Muscle layer of colon (tissue), 2 donors: Measurements from ENCODE around the gene RAB8B.

Source experiments
- H3K27ac ChIP-seq: one replicate; pipeline ENCODE4 v1.7.0; 2013; ENCODE audit warnings: low read depth, mild to moderate bottlenecking, low read length, moderate library complexity
- H3K27me3 ChIP-seq, 2 donors: one replicate each; pipeline ENCODE4 v1.7.0; 2013; ENCODE audit warnings: low read length in 2 of 2, mild to moderate bottlenecking in 2 of 2; ENCODE audit not compliant: insufficient read depth in 2 of 2, control insufficient read depth in 1 of 2
- H3K36me3 ChIP-seq: one replicate; pipeline ENCODE4 v1.7.0; 2013; ENCODE audit warnings: mild to moderate bottlenecking, low read length; ENCODE audit not compliant: insufficient read depth
- H3K4me1 ChIP-seq: one replicate; pipeline ENCODE4 v1.7.0; 2013; ENCODE audit warnings: mild to moderate bottlenecking, low read length; ENCODE audit not compliant: insufficient read depth
- H3K4me3 ChIP-seq, 2 donors: one replicate each; pipeline ENCODE4 v1.7.0; 2013; ENCODE audit warnings: low read length in 2 of 2, low read depth in 1 of 2, mild to moderate bottlenecking in 1 of 2, moderate library complexity in 1 of 2
- H3K9ac ChIP-seq: one replicate; pipeline ENCODE4 v1.7.0; 2013; ENCODE audit warnings: low read length
- H3K9me3 ChIP-seq: one replicate; pipeline ENCODE4 v1.7.0; 2013; ENCODE audit warnings: mild to moderate bottlenecking, low read length
- donor health status: abdominal sarcoma.
- donor health status: Adenocarcinoma of cecum.

Gene RAB8B

DNA sequence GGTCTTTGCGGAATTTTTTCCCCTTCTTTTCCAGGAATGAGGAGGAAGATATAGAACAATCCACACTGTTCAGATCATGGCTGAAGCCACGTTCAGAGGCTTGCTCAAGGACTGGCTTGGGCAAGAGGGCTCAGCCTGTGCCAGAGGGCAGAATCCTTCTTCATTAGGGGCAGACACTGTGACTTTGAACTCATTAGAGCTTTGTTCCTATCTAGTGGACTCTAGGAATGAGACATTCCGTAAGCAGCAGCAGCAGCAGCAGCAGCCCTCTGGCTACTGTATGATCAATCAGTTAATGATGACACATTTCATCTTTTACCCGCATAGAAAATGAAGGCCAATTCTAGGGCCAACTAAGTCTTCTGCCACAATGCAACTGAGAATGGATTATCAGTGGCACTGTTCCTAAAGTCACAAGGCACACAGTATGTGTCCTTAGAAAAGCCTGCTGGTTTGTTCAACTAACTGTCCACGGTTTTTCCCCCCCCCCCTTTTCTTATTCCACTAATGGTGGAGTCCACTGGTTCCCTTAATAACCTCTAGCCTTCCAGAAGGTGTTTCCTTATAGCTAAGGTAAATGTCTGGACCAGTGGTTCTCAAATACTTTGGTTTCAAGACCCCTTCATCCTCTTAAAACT lies 1.7 kb upstream of the RAB8B start:
- Histone ChIP-seq H3K9ac (no peak overlapping the region), H3K9me3 (no peaks in the 10 kb centered on the region), H3K36me3 (no peaks in the 10 kb centered on the region), H3K27ac (no peak overlapping the region), H3K4me3 (no peak overlapping the region), H3K4me1 (peaks cover 7% of the 10 kb centered on the region), H3K27me3 (no peaks in the 10 kb centered on the region)

GRCh38 chr15:63188247-63188925 lies 1.0 kb upstream of the RAB8B start:
- H3K9ac ChIP-seq: peak overlapping the region; percentile 58
- peaks cover 7% of the 10 kb centered on the region for H3K4me1 ChIP-seq
- H3K4me3 ChIP-seq: peak overlapping the region; percentile 80 to 86
- H3K27me3 ChIP-seq: no peaks in the 10 kb centered on the region
- H3K36me3 ChIP-seq: no peaks in the 10 kb centered on the region
- H3K27ac ChIP-seq: peak overlapping the region; percentile 94
- H3K9me3 ChIP-seq: no peaks in the 10 kb centered on the region

- Histone ChIP-seq H3K4me3 (peak overlapping the region; percentile 87 to 97), H3K9me3 (no peaks in the 10 kb centered on the region), H3K9ac (peak overlapping the region; percentile 83), H3K36me3 (no peaks in the 10 kb centered on the region), H3K4me1 (peaks cover 22% of the 10 kb centered on the region), H3K27me3 (no peaks in the 10 kb centered on the region), H3K27ac (peak overlapping the region; percentile 94)
Measured at GRCh38 chr15:63189941-63190768, 749 bp downstream of the RAB8B start.

DNA sequence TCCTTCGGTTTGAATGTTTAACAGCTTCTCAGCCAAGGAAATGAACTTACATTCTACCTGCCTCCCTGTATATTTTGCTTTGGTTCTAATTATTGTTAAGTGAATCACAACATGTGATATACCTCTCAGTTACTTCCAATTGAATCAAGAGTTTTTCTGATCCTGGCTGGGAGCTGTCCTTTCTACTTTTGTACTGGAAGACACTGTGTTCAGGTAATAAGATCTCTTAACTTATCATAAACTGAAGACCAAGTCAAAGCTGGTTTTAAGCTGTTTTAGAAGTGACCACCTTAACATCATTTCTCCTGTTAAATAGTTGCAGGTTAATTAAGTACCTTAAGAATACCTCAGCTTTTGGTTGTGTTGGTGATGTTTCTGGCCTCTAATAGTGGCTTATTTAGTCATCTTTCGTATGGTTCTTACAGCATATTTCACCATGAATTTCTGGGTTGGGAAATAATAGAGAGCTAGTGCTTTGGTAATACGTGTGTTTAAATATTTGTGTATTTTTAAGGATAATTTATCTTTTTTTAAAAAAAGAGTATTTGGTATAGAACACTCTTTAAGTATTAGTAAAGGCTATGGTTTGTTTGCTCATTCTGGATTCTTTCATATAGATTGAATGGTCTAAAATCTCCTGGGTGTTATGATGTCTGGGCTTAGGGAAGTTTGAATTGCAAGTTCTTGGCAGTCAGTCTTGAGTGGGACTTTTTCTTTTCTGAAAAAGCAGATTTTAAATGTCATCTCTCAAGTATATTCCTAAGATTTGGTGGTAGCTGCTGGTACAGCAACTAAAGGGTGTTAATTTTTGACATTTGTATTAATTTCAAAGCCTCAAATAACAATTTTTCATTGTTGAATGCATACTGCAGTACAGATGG lies 1.6 kb downstream of the RAB8B start:
- Histone ChIP-seq H3K4me1 (peaks cover 31% of the 10 kb centered on the region), H3K27me3 (no peaks in the 10 kb centered on the region), H3K36me3 (no peaks in the 10 kb centered on the region), H3K9me3 (no peaks in the 10 kb centered on the region), H3K9ac (peak overlapping the region; percentile 83), H3K4me3 (peak overlapping the region; percentile 87 to 97), H3K27ac (peak overlapping the region; percentile 94)

- no peaks in the 10 kb centered on the region for H3K9me3 ChIP-seq
- H3K27me3 ChIP-seq: no peaks in the 10 kb centered on the region
- H3K36me3 ChIP-seq: no peaks in the 10 kb centered on the region
- no peak overlapping the region for H3K27ac ChIP-seq
- peaks cover 39% of the 10 kb centered on the region for H3K4me1 ChIP-seq
- no peak overlapping the region for H3K9ac ChIP-seq
- H3K4me3 ChIP-seq: no peak overlapping the region
Measured at GRCh38 chr15:63191895-63192618, 2.7 kb downstream of the RAB8B start.

- H3K4me1 ChIP-seq: peaks cover 39% of the 10 kb centered on the region
- no peak overlapping the region for H3K9ac ChIP-seq
- no peak overlapping the region for H3K27ac ChIP-seq
- H3K9me3 ChIP-seq: no peaks in the 10 kb centered on the region
- no peak overlapping the region for H3K4me3 ChIP-seq
- H3K27me3 ChIP-seq: no peaks in the 10 kb centered on the region
- no peaks in the 10 kb centered on the region for H3K36me3 ChIP-seq
Measured at GRCh38 chr15:63192619-63193206, 3.3 kb downstream of the RAB8B start.

DNA sequence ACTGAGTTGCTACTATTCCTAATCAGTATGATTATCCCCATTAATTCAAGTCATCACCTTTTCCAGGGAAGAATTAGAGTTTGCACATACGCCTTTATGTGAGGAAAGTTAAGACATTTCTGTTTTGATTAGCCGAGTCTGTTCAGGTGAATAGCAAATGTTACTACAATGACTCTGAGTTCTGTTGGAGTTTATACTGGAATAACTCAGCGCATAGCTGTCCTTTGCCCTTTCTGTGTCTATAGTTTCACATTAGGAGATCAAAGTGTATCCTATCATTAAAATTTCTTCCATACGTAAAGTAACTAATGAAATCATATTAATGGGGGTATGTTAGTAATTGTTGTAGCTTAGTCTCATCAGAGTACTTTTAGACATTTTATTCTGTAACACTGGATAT lies 4.9 kb downstream of the RAB8B start:
- Histone ChIP-seq H3K4me3 (no peak overlapping the region), H3K4me1 (peaks cover 44% of the 10 kb centered on the region)

GRCh38 chr15:63194880-63195568 lies 5.6 kb downstream of the RAB8B start:
- Histone ChIP-seq H3K9me3 (no peaks in the 10 kb centered on the region), H3K36me3 (no peaks in the 10 kb centered on the region), H3K9ac (peak overlapping the region; percentile 11), H3K27ac (peak overlapping the region; percentile 67), H3K4me3 (peak overlapping the region in 1 of 2 donors; percentile 33), H3K27me3 (no peaks in the 10 kb centered on the region), H3K4me1 (peaks cover 44% of the 10 kb centered on the region)

More for the DNA sequence above, 4.9 kb downstream of the RAB8B start:
- peak overlapping the region; percentile 66 for H3K27ac ChIP-seq
- H3K9ac ChIP-seq: no peak overlapping the region
- no peaks in the 10 kb centered on the region for H3K9me3 ChIP-seq
- H3K36me3 ChIP-seq: no peaks in the 10 kb centered on the region
- H3K27me3 ChIP-seq: no peaks in the 10 kb centered on the region

GRCh38 chr15:63195569-63196015 lies 6.2 kb downstream of the RAB8B start:
- peak overlapping the region; percentile 11 for H3K9ac ChIP-seq
- no peaks in the 10 kb centered on the region for H3K27me3 ChIP-seq
- H3K9me3 ChIP-seq: no peaks in the 10 kb centered on the region
- H3K4me1 ChIP-seq: peaks cover 42% of the 10 kb centered on the region
- H3K36me3 ChIP-seq: no peaks in the 10 kb centered on the region
- peak overlapping the region; percentile 67 for H3K27ac ChIP-seq
- peak overlapping the region in 1 of 2 donors; percentile 33 for H3K4me3 ChIP-seq

GRCh38 chr15:63196842-63197241 lies 7.4 kb downstream of the RAB8B start:
- Histone ChIP-seq H3K4me1 (peaks cover 37% of the 10 kb centered on the region), H3K27ac (no peak overlapping the region)

More at GRCh38 chr15:63196842-63197241, 7.4 kb downstream of the RAB8B start:
- no peak overlapping the region for H3K4me3 ChIP-seq
- H3K9me3 ChIP-seq: no peaks in the 10 kb centered on the region
- H3K27me3 ChIP-seq: no peaks in the 10 kb centered on the region
- no peaks in the 10 kb centered on the region for H3K36me3 ChIP-seq
- no peak overlapping the region for H3K9ac ChIP-seq
